HepG2 (cell line): ENCODE measurements around the gene OLFM2. TPM values are rescaled to one million over a fixed set of nuclear protein-coding genes. Genes with fewer than 3 reads are reported as not detected.

Experiments
- ADNP ChIP-seq: sonication (generic); formaldehyde crosslinking; IDR thresholded peaks from 2 replicates; pipeline ENCODE4 v1.4.0; 2020; ENCODE audit warnings: missing genetic modification reagents
- HMGXB3 ChIP-seq: sonication (generic); formaldehyde crosslinking; IDR thresholded peaks from 2 replicates; pipeline ENCODE4 v1.4.0; 2020; ENCODE audit warnings: missing genetic modification reagents, borderline replicate concordance
- JUNB ChIP-seq: sonication (generic); formaldehyde crosslinking; IDR thresholded peaks from 2 replicates; pipeline ENCODE4 v1.8.0; 2022; ENCODE audit warnings: missing genetic modification reagents, mild to moderate bottlenecking, borderline replicate concordance
- KLF16 ChIP-seq, 2 experiments: sonication (generic) in 1 of 2; formaldehyde crosslinking in 1 of 2; IDR thresholded peaks; 2 replicates each; pipeline versions ENCODE4 v1.6.1 to v1.8.0; 2016 to 2023; ENCODE audit warnings: missing genetic modification reagents in 2 of 2, missing compliant biosample characterization in 1 of 2
- NCOA1 ChIP-seq: sonication (generic); formaldehyde crosslinking; IDR thresholded peaks from 2 replicates; pipeline ENCODE4 v1.9.0; 2021; ENCODE audit warnings: missing genetic modification reagents
- NKX3-1 ChIP-seq: sonication (generic); formaldehyde crosslinking; IDR thresholded peaks from 2 replicates; pipeline ENCODE4 v1.5.0; 2020; ENCODE audit warnings: missing genetic modification reagents
- PCBP2 ChIP-seq: fragments of 200-400 bp; formaldehyde crosslinking; optimal IDR thresholded peaks from 2 replicates; pipeline ENCODE3; 2018; ENCODE audit warnings: low read length, low read depth; ENCODE audit not compliant: poor library complexity, severe bottlenecking
- REPIN1 ChIP-seq: sonication (generic); formaldehyde crosslinking; IDR thresholded peaks from 2 replicates; pipeline ENCODE4 v1.8.0; 2022; ENCODE audit warnings: missing genetic modification reagents, low read depth, mild to moderate bottlenecking, borderline replicate concordance
- SNAI1 ChIP-seq: sonication (generic); formaldehyde crosslinking; IDR thresholded peaks from 2 replicates; pipeline ENCODE4 v1.5.0; 2020; ENCODE audit warnings: mild to moderate bottlenecking, missing genetic modification reagents, borderline replicate concordance
- ZNF142 ChIP-seq: sonication (generic); formaldehyde crosslinking; IDR thresholded peaks from 2 replicates; pipeline ENCODE4 v1.4.0; 2020; ENCODE audit warnings: missing genetic modification reagents
- ZNF335 ChIP-seq: sonication (generic); formaldehyde crosslinking; IDR thresholded peaks from 2 replicates; pipeline ENCODE4 v1.4.0; 2020; ENCODE audit warnings: missing genetic modification reagents
- ZNF484 ChIP-seq: sonication (generic); formaldehyde crosslinking; IDR thresholded peaks from 2 replicates; pipeline ENCODE4 v1.5.1; 2020; ENCODE audit warnings: mild to moderate bottlenecking, low read depth, missing genetic modification reagents, borderline replicate concordance
- ZNF687 ChIP-seq: sonication (generic); formaldehyde crosslinking; IDR thresholded peaks from 2 replicates; pipeline ENCODE4 v1.5.1; 2020; ENCODE audit warnings: mild to moderate bottlenecking, missing genetic modification reagents, moderate library complexity
- polyA plus RNA-seq, 8 experiments: library from polyadenylated mRNA; depleted of rRNA in 3 of 8; stranded (reverse) in 7 of 8; unstranded in 1 of 8; fragments of >200 nt; fragmentation: Illumina TruSeq in 4 of 8; extraction: Trizol in 4 of 8; gene quantifications; 2 replicates each; pipeline versions ENCODE4 v1.2.1 to v1.2.3, GENCODE V29; 2011 to 2016; ENCODE audit warnings: low read depth in 4 of 8, missing spikeins in 1 of 8, mixed read lengths in 1 of 8; ENCODE audit not compliant: insufficient read depth in 1 of 8
- total RNA-seq, 5 experiments: library from RNA; depleted of rRNA; stranded (reverse); fragments of >200 nt; fragmentation: Illumina TruSeq; extraction: Trizol; gene quantifications; 2 replicates each; pipeline ENCODE4 v1.2.3, GENCODE V29; 2016; ENCODE audit warnings: low read depth in 1 of 5

Gene OLFM2
- total and polyA plus RNA-seq, 2 of the 13 experiments (the other 11 are each of a cell fraction or from before 2014, with no cell fraction given): 0.20 to 0.51 TPM

- no peak for TF ChIP-seq ZNF142
- no peak for TF ChIP-seq ADNP (CRISPR knock-in tag)
- TF ChIP-seq ZNF484 (CRISPR knock-in tag): no peak
- TF ChIP-seq HMGXB3 (CRISPR knock-in tag): 0 out of 2 replicates have a peak, but pooled peaks have one; percentile 35
- no peak for TF ChIP-seq NCOA1 (CRISPR knock-in tag)
- no peak for TF ChIP-seq NKX3-1 (CRISPR knock-in tag)
- TF ChIP-seq JUNB (CRISPR knock-in tag): no peak
- no peak for TF ChIP-seq REPIN1
- no peak for TF ChIP-seq ZNF335 (CRISPR knock-in tag)
- no peak for TF ChIP-seq SNAI1 (CRISPR knock-in tag)
- no peak for TF ChIP-seq PCBP2
- TF ChIP-seq ZNF687 (CRISPR knock-in tag): peak; percentile 36; the same call in 1 of the 2 replicates
- no peak for TF ChIP-seq KLF16 (CRISPR knock-in tag; IDR thresholded peaks at IDR 0.05)
Observed at GRCh38 chr19:9934132-9934950, 2.0 kb downstream of the OLFM2 start (continued).
